RKO (cell line): ENCODE data around the gene SMG1.
"Not testable (repeated sequence)": the region's sequence is repeated elsewhere in the genome, so short reads cannot be mapped to it uniquely, and the experiment has no call there.

Experiments used
- DNase-seq: peaks from one replicate; pipeline ENCODE4 v3.0.0-alpha.2; 2016; ENCODE audit warnings: low spot score

SMG1 gene

GRCh38 chr16:18759598-18760520 is 166.3 kb downstream of the SMG1 start:
- DNase-seq = peak; percentile 25

- DNase-seq = not testable (repeated sequence)
Observed at GRCh38 chr16:18757960-18758660, 168.1 kb downstream of the SMG1 start.

- not testable (repeated sequence) for DNase-seq
Observed at GRCh38 chr16:18756639-18757038, 169.6 kb downstream of the SMG1 start.
